Gastrocnemius medialis (tissue), 4 donors: ENCODE measurements around the gene TTC28.

Experiments used
- CTCF ChIP-seq, 5 experiments: fragments of 450-650 bp in 3 of 5; fragments of 200-600 bp in 2 of 5; sonication (generic) in 2 of 5; IDR thresholded peaks in 4 of 5; conservative IDR thresholded peaks in 1 of 5; 1 replicate in 4 of 5; 2 replicates in 1 of 5; pipeline ENCODE4 v1.5.1; 2016 to 2019; ENCODE audit warnings: antibody characterized with exemption in 5 of 5, mild to moderate bottlenecking in 3 of 5, moderate library complexity in 3 of 5
- POLR2A ChIP-seq, 2 donors: fragments of 450-650 bp; IDR thresholded peaks; one replicate each; pipeline ENCODE4 v1.6.1; 2017; ENCODE audit warnings: antibody characterized with exemption in 2 of 2, mild to moderate bottlenecking in 2 of 2, moderate library complexity in 2 of 2

- TF ChIP-seq CTCF (IDR thresholded peaks at IDR 0.05 in 4 of 5, conservative IDR thresholded peaks at IDR 0.05 in 1 of 5) = no peak
- TF ChIP-seq POLR2A (IDR thresholded peaks at IDR 0.05) = no peak
Measured at GRCh38 chr22:27971926-27972325, 707.7 kb downstream of the TTC28 start.
